ENCODE data around the gene ADK. TPM values are rescaled to one million over a fixed set of nuclear protein-coding genes. Genes with fewer than 3 reads are reported as not detected.

Gene ADK
- total and polyA plus RNA-seq, 11 donors = 20.8 to 55.5 (median 39.8) TPM

GRCh38 chr10:74382663-74383062, 231.6 kb downstream of the ADK start:
- WGBS, 4 donors = 71 to 79% (median 77%) methylated on average over 1 of the region's 1 CpG
- no peak for TF ChIP-seq POLR2A (IDR thresholded peaks at IDR 0.05)
- TF ChIP-seq, protein P1, sequence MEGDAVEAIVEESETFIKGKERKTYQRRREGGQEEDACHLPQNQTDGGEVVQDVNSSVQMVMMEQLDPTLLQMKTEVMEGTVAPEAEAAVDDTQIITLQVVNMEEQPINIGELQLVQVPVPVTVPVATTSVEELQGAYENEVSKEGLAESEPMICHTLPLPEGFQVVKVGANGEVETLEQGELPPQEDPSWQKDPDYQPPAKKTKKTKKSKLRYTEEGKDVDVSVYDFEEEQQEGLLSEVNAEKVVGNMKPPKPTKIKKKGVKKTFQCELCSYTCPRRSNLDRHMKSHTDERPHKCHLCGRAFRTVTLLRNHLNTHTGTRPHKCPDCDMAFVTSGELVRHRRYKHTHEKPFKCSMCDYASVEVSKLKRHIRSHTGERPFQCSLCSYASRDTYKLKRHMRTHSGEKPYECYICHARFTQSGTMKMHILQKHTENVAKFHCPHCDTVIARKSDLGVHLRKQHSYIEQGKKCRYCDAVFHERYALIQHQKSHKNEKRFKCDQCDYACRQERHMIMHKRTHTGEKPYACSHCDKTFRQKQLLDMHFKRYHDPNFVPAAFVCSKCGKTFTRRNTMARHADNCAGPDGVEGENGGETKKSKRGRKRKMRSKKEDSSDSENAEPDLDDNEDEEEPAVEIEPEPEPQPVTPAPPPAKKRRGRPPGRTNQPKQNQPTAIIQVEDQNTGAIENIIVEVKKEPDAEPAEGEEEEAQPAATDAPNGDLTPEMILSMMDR (IDR thresholded peaks at IDR 0.05) = no peak
- DNase-seq (no peak), ATAC-seq (no peak)
- intact Hi-C loops (cut with DNase I) = no loop called here
- no peak overlapping the region for H3K27ac ChIP-seq
- H3K4me1 ChIP-seq = no peaks in the 10 kb centered on the region
- no peaks in the 10 kb centered on the region for H3K27me3 ChIP-seq
- H3K36me3 ChIP-seq = no peaks in the 10 kb centered on the region
- no peak overlapping the region for H3K4me3 ChIP-seq
- no peaks in the 10 kb centered on the region for H3K9me3 ChIP-seq

DNA sequence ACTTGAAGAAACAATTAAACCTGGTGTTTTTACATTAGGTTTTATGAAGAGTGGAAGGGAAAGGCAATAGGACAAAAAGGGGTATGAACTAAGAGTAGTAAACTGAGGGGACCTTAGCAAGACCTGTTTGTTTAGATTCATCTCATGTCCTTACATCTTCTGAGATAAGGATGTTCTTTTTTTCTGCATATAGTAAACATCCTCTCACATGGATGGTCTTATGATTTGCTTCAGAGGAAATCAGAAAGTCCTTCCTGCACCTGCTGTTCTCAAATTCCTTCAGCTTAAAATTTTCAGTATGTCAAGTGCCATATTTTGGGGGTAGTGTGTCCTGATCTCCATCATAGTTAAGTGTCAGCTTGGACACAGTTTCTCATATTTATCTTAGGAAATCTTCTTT, 232.6 kb downstream of the ADK start:
- Histone ChIP-seq H3K4me3 (no peak overlapping the region), H3K36me3 (no peaks in the 10 kb centered on the region), H3K9me3 (no peaks in the 10 kb centered on the region), H3K27ac (no peak overlapping the region), H3K27me3 (no peaks in the 10 kb centered on the region), H3K4me1 (no peaks in the 10 kb centered on the region)
- ATAC-seq (no peak), DNase-seq (no peak)
- intact Hi-C loops (cut with DNase I) = no loop called here
- TF ChIP-seq POLR2A (IDR thresholded peaks at IDR 0.05) = no peak
- TF ChIP-seq, protein P1 (IDR thresholded peaks at IDR 0.05) = no peak

DNA sequence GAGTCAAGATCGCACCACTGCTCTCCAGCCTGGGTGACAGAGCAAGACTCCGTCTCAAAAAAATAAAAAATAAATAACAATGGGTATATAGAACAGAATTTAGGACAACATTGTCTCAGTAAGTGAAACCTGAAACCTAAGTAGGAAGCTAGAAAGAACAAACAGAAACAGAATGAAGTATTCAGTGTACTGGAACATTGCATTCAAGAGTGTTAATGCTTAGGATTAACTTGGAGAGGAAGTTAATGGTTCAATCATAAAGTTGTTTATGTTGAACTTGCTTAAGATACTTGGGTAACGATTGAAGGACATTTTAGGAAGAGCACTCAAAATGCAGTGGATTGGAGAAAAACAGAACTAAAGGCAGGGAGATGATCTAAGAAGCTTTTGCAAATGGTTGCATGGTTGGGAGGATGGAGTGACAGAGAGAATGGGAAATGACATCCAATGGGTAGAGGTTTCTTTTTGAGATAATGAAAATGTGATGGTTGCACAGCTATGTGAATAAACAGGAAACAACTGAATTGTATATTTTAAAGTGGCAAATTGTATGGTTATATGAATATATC, 233.7 kb downstream of the ADK start:
- Histone ChIP-seq H3K27ac (no peak overlapping the region), H3K27me3 (no peaks in the 10 kb centered on the region), H3K36me3 (no peaks in the 10 kb centered on the region), H3K9me3 (no peaks in the 10 kb centered on the region), H3K4me1 (no peaks in the 10 kb centered on the region), H3K4me3 (no peak overlapping the region)
- no peak for DNase-seq
- intact Hi-C loops (cut with DNase I) = no loop called here
- TF ChIP-seq POLR2A (IDR thresholded peaks at IDR 0.05) = no peak
- TF ChIP-seq, protein P1 (IDR thresholded peaks at IDR 0.05) = no peak
- ATAC-seq = no peak
- 96 to 99% (median 96%) methylated on average over 3 of the region's 3 CpGs for WGBS, 4 donors

- Histone ChIP-seq H3K4me3 (no peak overlapping the region), H3K9me3 (no peaks in the 10 kb centered on the region), H3K27me3 (no peaks in the 10 kb centered on the region), H3K4me1 (no peaks in the 10 kb centered on the region), H3K36me3 (no peaks in the 10 kb centered on the region), H3K27ac (no peak overlapping the region)
- intact Hi-C loops (cut with DNase I) = no loop called here
- TF ChIP-seq, protein P1 (IDR thresholded peaks at IDR 0.05) = no peak
- no peak for TF ChIP-seq POLR2A (IDR thresholded peaks at IDR 0.05)
- ATAC-seq (no peak), DNase-seq (no peak)
Measured at GRCh38 chr10:74388801-74389200, 237.8 kb downstream of the ADK start.

All from heart left ventricle (tissue), 16 donors.